ENCODE measurements around the gene MAGEB3. TPM values are rescaled to one million over a fixed set of nuclear protein-coding genes. Genes with fewer than 3 reads are reported as not detected.

The MAGEB3 gene
- total and polyA plus RNA-seq, 4 donors = not detected

GRCh38 chrX:30220661-30221060, 9.8 kb upstream of the MAGEB3 start:
- no peak overlapping the region for H3K27ac ChIP-seq (ENCODE audit: low read depth, low read length)
- H3K4me3 ChIP-seq (ENCODE audit: low read depth, low read length) = no peak overlapping the region
- H3K27me3 ChIP-seq (ENCODE audit: control insufficient read depth, insufficient read depth, low read length) = no peaks in the 10 kb centered on the region
- no CpG with 5 or more reads among the region's 5 CpGs for WGBS (ENCODE audit: insufficient coverage)
- H3K36me3 ChIP-seq (ENCODE audit: control insufficient read depth, insufficient read depth, low read length) = no peaks in the 10 kb centered on the region
- H3K9me3 ChIP-seq (ENCODE audit: control insufficient read depth, insufficient read depth, low read length) = no peaks in the 10 kb centered on the region
- DNase-seq (ENCODE audit: low read depth in 4 of 6, low spot score in 6 of 6) = no peak
- H3K4me1 ChIP-seq (ENCODE audit: control insufficient read depth, insufficient read depth, low read length) = no peaks in the 10 kb centered on the region

- Histone ChIP-seq H3K27ac (ENCODE audit: low read depth, low read length) (no peak overlapping the region), H3K36me3 (ENCODE audit: control insufficient read depth, insufficient read depth, low read length) (no peaks in the 10 kb centered on the region), H3K4me3 (ENCODE audit: low read depth, low read length) (no peak overlapping the region), H3K9me3 (ENCODE audit: control insufficient read depth, insufficient read depth, low read length) (no peaks in the 10 kb centered on the region), H3K4me1 (ENCODE audit: control insufficient read depth, insufficient read depth, low read length) (no peaks in the 10 kb centered on the region), H3K27me3 (ENCODE audit: control insufficient read depth, insufficient read depth, low read length) (no peaks in the 10 kb centered on the region)
- no CpG with 5 or more reads among the region's 2 CpGs for WGBS (ENCODE audit: insufficient coverage)
- no peak for DNase-seq (ENCODE audit: low read depth in 4 of 6, low spot score in 6 of 6)
These were observed 5.9 kb upstream of the MAGEB3 start for GRCh38 chrX:30224536-30224935.

GRCh38 chrX:30228526-30228925, 1.9 kb upstream of the MAGEB3 start:
- Histone ChIP-seq H3K27me3 (ENCODE audit: control insufficient read depth, insufficient read depth, low read length) (no peaks in the 10 kb centered on the region), H3K36me3 (ENCODE audit: control insufficient read depth, insufficient read depth, low read length) (no peaks in the 10 kb centered on the region), H3K27ac (ENCODE audit: low read depth, low read length) (no peak overlapping the region), H3K4me3 (ENCODE audit: low read depth, low read length) (no peak overlapping the region), H3K4me1 (ENCODE audit: control insufficient read depth, insufficient read depth, low read length) (no peaks in the 10 kb centered on the region), H3K9me3 (ENCODE audit: control insufficient read depth, insufficient read depth, low read length) (no peaks in the 10 kb centered on the region)
- WGBS (ENCODE audit: insufficient coverage) = no CpG with 5 or more reads among the region's 1 CpG
- no peak for DNase-seq (ENCODE audit: low read depth in 4 of 6, low spot score in 6 of 6)

- Histone ChIP-seq H3K27ac (ENCODE audit: low read depth, low read length) (no peak within 1 kb of the TSS), H3K27me3 (ENCODE audit: control insufficient read depth, insufficient read depth, low read length) (peaks cover 2% of the 10 kb centered on the region), H3K9me3 (ENCODE audit: control insufficient read depth, insufficient read depth, low read length) (no peaks in the 10 kb centered on the region), H3K4me1 (ENCODE audit: control insufficient read depth, insufficient read depth, low read length) (no peaks in the 10 kb centered on the region), H3K36me3 (ENCODE audit: control insufficient read depth, insufficient read depth, low read length) (no peaks in the 10 kb centered on the region), H3K4me3 (ENCODE audit: low read depth, low read length) (no peak within 1 kb of the TSS)
- WGBS (ENCODE audit: insufficient coverage) = 86% methylated on average over 8 of the region's 10 CpGs
- no peak for DNase-seq (ENCODE audit: low read depth in 4 of 6, low spot score in 6 of 6)
These were observed 11.4 kb downstream of the MAGEB3 start, which contains the start of gene MAGEB4 for GRCh38 chrX:30241724-30242415. Gene MAGEB4 (plus strand): TSS chrX:30242000. CDS start chrX:30242136, 136 bp downstream.

GRCh38 chrX:30246769-30247489, 16.5 kb downstream of the MAGEB3 start, which contains the start of gene MAGEB1:
Gene MAGEB1 (plus strand): TSS chrX:30247146. CDS start chrX:30250494, 3,348 bp downstream.
- DNase-seq (ENCODE audit: low read depth in 4 of 6, low spot score in 6 of 6) = no peak
- Histone ChIP-seq H3K27me3 (ENCODE audit: control insufficient read depth, insufficient read depth, low read length) (peaks cover 2% of the 10 kb centered on the region), H3K4me3 (ENCODE audit: low read depth, low read length) (no peak within 1 kb of the TSS), H3K36me3 (ENCODE audit: control insufficient read depth, insufficient read depth, low read length) (no peaks in the 10 kb centered on the region), H3K9me3 (ENCODE audit: control insufficient read depth, insufficient read depth, low read length) (no peaks in the 10 kb centered on the region), H3K4me1 (ENCODE audit: control insufficient read depth, insufficient read depth, low read length) (no peaks in the 10 kb centered on the region), H3K27ac (ENCODE audit: low read depth, low read length) (no peak within 1 kb of the TSS)
- WGBS (ENCODE audit: insufficient coverage) = 79% methylated on average over 34 of the region's 38 CpGs

- WGBS (ENCODE audit: insufficient coverage) = 61% methylated on average over 2 of the region's 4 CpGs
- Histone ChIP-seq H3K27ac (ENCODE audit: low read depth, low read length) (no peak overlapping the region), H3K36me3 (ENCODE audit: control insufficient read depth, insufficient read depth, low read length) (no peaks in the 10 kb centered on the region), H3K27me3 (ENCODE audit: control insufficient read depth, insufficient read depth, low read length) (peaks cover 2% of the 10 kb centered on the region), H3K4me3 (ENCODE audit: low read depth, low read length) (no peak overlapping the region), H3K9me3 (ENCODE audit: control insufficient read depth, insufficient read depth, low read length) (no peaks in the 10 kb centered on the region), H3K4me1 (ENCODE audit: control insufficient read depth, insufficient read depth, low read length) (no peaks in the 10 kb centered on the region)
- DNase-seq (ENCODE audit: low read depth in 4 of 6, low spot score in 6 of 6) = no peak
These were observed 18.4 kb downstream of the MAGEB3 start for GRCh38 chrX:30248854-30249253.

- H3K36me3 ChIP-seq (ENCODE audit: control insufficient read depth, insufficient read depth, low read length) = no peaks in the 10 kb centered on the region
- no peak overlapping the region for H3K4me3 ChIP-seq (ENCODE audit: low read depth, low read length)
- DNase-seq (ENCODE audit: low read depth in 4 of 6, low spot score in 6 of 6) = no peak
- 100% methylated on average over 1 of the region's 1 CpG for WGBS (ENCODE audit: insufficient coverage)
- H3K9me3 ChIP-seq (ENCODE audit: control insufficient read depth, insufficient read depth, low read length) = no peaks in the 10 kb centered on the region
- no peaks in the 10 kb centered on the region for H3K4me1 ChIP-seq (ENCODE audit: control insufficient read depth, insufficient read depth, low read length)
- H3K27ac ChIP-seq (ENCODE audit: low read depth, low read length) = no peak overlapping the region
- no peaks in the 10 kb centered on the region for H3K27me3 ChIP-seq (ENCODE audit: control insufficient read depth, insufficient read depth, low read length)
These were observed 22.8 kb downstream of the MAGEB3 start for GRCh38 chrX:30253257-30253656.

- DNase-seq (ENCODE audit: low read depth in 4 of 6, low spot score in 6 of 6) = peak in 1 of 6 donors; percentile 29
- no peaks in the 10 kb centered on the region for H3K27me3 ChIP-seq (ENCODE audit: control insufficient read depth, insufficient read depth, low read length)
- WGBS (ENCODE audit: insufficient coverage) = no CpG with 5 or more reads among the region's 2 CpGs
These were observed 29.5 kb downstream of the MAGEB3 start for GRCh38 chrX:30259927-30260326.

GRCh38 chrX:30261012-30261411, 30.6 kb downstream of the MAGEB3 start:
- Histone ChIP-seq H3K9me3 (ENCODE audit: control insufficient read depth, insufficient read depth, low read length) (no peaks in the 10 kb centered on the region), H3K27ac (ENCODE audit: low read depth, low read length) (no peak overlapping the region), H3K4me3 (ENCODE audit: low read depth, low read length) (no peak overlapping the region), H3K27me3 (ENCODE audit: control insufficient read depth, insufficient read depth, low read length) (no peaks in the 10 kb centered on the region), H3K36me3 (ENCODE audit: control insufficient read depth, insufficient read depth, low read length) (no peaks in the 10 kb centered on the region), H3K4me1 (ENCODE audit: control insufficient read depth, insufficient read depth, low read length) (no peaks in the 10 kb centered on the region)
- no peak for DNase-seq (ENCODE audit: low read depth in 4 of 6, low spot score in 6 of 6)

More at GRCh38 chrX:30259927-30260326, 29.5 kb downstream of the MAGEB3 start:
- Histone ChIP-seq H3K4me1 (ENCODE audit: control insufficient read depth, insufficient read depth, low read length) (no peaks in the 10 kb centered on the region), H3K4me3 (ENCODE audit: low read depth, low read length) (no peak overlapping the region), H3K27ac (ENCODE audit: low read depth, low read length) (no peak overlapping the region), H3K36me3 (ENCODE audit: control insufficient read depth, insufficient read depth, low read length) (no peaks in the 10 kb centered on the region), H3K9me3 (ENCODE audit: control insufficient read depth, insufficient read depth, low read length) (no peaks in the 10 kb centered on the region)

- H3K36me3 ChIP-seq (ENCODE audit: control insufficient read depth, insufficient read depth, low read length) = no peaks in the 10 kb centered on the region
- DNase-seq (ENCODE audit: low read depth in 4 of 6, low spot score in 6 of 6) = no peak
- H3K4me3 ChIP-seq (ENCODE audit: low read depth, low read length) = no peak overlapping the region
- no peak overlapping the region for H3K27ac ChIP-seq (ENCODE audit: low read depth, low read length)
- no peaks in the 10 kb centered on the region for H3K27me3 ChIP-seq (ENCODE audit: control insufficient read depth, insufficient read depth, low read length)
- no peaks in the 10 kb centered on the region for H3K4me1 ChIP-seq (ENCODE audit: control insufficient read depth, insufficient read depth, low read length)
- no peaks in the 10 kb centered on the region for H3K9me3 ChIP-seq (ENCODE audit: control insufficient read depth, insufficient read depth, low read length)
- no CpG with 5 or more reads among the region's 1 CpG for WGBS (ENCODE audit: insufficient coverage)
These were observed 32.3 kb downstream of the MAGEB3 start for GRCh38 chrX:30262763-30263162.

Data from spinal cord (tissue), 10 donors.